Tibial nerve (tissue), 3 donors: Measurements from ENCODE around the gene PRCP.

Source experiments
- CTCF ChIP-seq, 5 experiments: fragments of 200-600 bp in 3 of 5; fragments of 450-650 bp in 2 of 5; sonication (generic) in 3 of 5; IDR thresholded peaks; one replicate each; pipeline ENCODE4 v1.5.1; 2016 to 2019; ENCODE audit warnings: antibody characterized with exemption in 5 of 5, mild to moderate bottlenecking in 3 of 5, moderate library complexity in 2 of 5
- POLR2A ChIP-seq, 2 donors: fragments of 450-650 bp; IDR thresholded peaks; one replicate each; pipeline ENCODE4 v1.6.1; 2017; ENCODE audit warnings: antibody characterized with exemption in 2 of 2, mild to moderate bottlenecking in 2 of 2, moderate library complexity in 2 of 2

- TF ChIP-seq CTCF (IDR thresholded peaks at IDR 0.05) (no peak), POLR2A (IDR thresholded peaks at IDR 0.05) (no peak)
Observed at GRCh38 chr11:82909015-82909640, 8.9 kb upstream of the PRCP start.
